GM19351 (cell line): Measurements from ENCODE around the gene RPS19BP1.
"Not testable (repeated sequence)": the region's sequence is repeated elsewhere in the genome, so short reads cannot be mapped to it uniquely, and the experiment has no call there.

Experiments
- ATAC-seq: cut with Tn5 transposase; IDR thresholded peaks from one replicate; pipeline ENCODE4 v1.9.1; 2021; ENCODE audit warnings: mild to moderate bottlenecking, moderate library complexity; ENCODE audit not compliant: unreplicated experiment

Gene RPS19BP1

GRCh38 chr22:39514373-39514973 lies 18.1 kb downstream of the RPS19BP1 start:
- ATAC-seq, result no peak

DNA sequence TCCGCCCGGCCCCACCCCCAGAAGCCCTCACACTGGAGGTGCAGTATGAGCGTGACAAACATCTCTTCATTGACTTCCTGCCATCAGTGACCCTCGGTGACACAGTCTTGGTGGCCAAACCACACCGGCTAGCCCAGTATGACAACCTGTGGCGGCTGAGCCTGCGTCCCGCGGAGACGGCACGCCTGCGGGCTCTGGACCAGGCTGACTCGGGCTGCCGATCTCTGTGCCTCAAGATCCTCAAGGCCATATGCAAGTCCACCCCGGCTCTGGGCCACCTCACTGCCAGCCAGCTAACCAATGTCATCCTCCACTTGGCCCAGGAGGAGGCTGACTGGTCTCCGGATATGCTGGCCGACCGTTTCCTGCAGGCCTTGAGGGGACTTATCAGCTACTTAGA lies 18.8 kb downstream of the RPS19BP1 start:
- no peak for ATAC-seq

DNA sequence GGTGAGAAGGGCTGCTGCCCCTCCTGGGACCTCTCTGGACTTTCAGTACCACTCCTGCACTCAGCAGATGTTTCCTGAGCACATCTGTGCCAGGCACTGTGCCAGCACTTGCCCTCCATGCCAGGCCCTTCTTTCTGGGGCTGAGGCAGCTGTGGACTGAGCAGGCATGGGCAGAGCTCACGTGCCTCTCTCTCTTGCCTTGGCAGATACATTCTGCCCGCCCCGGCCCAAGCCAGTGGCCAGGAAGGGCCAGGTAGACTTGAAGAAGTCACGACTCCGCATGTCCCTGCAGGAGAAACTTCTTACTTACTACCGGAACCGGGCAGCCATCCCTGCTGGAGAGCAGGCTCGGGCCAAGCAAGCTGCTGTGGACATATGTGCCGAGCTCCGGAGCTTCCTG lies 20.5 kb downstream of the RPS19BP1 start:
- ATAC-seq, result no peak

DNA sequence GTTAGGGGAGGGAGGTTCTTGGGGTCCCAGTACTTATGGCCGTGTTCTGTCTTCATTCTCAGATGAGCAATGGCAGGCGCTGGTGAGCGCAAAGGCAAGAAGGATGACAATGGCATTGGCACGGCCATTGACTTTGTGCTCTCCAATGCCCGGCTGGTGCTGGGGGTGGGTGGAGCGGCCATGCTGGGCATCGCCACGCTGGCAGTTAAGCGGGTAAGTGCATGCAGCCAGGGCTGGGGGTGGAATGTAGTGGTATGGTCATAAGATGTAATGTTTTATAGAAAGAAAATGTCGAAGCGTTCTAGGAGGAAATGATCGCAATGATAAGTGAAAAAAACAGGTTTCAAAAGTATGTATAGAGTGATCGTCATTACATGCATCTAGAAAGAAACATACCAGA lies 21.3 kb downstream of the RPS19BP1 start:
- ATAC-seq, result no peak

- no peak for ATAC-seq
These were observed 21.9 kb downstream of the RPS19BP1 start for GRCh38 chr22:39510529-39511149.

DNA sequence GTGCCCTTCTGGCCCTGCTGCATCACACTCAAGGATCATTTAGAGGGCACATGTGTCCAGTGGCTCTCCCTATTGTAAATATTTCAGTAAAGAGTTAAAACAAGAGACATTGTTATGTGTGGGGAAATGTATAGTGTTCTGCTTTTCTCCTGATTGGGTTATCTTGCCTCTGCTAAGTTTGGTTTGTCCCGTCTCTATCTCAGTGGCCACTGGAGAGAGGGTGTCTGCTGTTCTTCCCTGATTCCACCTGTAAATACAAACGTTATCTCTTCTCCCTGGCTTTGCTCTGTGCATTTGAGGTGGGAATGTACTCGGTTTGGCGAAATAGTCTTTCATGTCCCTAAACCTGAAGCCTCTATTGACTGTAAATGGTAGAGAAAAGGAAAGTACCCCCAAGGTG lies 24.2 kb downstream of the RPS19BP1 start:
- no peak for ATAC-seq

DNA sequence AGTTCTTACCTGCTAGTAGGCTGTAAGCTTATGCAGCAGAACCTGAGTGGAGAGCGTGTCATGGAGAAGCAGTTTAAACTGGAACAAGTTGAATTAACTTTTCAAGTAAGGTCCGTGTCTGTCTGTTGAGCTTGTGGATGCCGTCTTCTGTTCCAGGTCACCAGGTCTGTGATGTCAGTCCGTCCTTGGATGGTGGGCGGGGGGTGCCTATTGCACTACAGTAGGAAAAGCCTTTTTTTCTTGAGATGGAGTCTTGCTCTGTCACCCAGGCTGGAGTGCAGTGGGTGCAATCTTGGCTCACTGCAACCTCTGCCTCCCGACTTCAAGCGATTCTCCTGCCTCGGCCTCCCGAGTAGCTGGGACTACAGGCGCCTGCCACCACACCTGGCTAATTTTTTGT lies 25.5 kb downstream of the RPS19BP1 start:
- ATAC-seq, result not testable (repeated sequence)

GRCh38 chr22:39504071-39504470 lies 28.5 kb downstream of the RPS19BP1 start:
- no peak for ATAC-seq

GRCh38 chr22:39503630-39504029 lies 28.9 kb downstream of the RPS19BP1 start:
- no peak for ATAC-seq

DNA sequence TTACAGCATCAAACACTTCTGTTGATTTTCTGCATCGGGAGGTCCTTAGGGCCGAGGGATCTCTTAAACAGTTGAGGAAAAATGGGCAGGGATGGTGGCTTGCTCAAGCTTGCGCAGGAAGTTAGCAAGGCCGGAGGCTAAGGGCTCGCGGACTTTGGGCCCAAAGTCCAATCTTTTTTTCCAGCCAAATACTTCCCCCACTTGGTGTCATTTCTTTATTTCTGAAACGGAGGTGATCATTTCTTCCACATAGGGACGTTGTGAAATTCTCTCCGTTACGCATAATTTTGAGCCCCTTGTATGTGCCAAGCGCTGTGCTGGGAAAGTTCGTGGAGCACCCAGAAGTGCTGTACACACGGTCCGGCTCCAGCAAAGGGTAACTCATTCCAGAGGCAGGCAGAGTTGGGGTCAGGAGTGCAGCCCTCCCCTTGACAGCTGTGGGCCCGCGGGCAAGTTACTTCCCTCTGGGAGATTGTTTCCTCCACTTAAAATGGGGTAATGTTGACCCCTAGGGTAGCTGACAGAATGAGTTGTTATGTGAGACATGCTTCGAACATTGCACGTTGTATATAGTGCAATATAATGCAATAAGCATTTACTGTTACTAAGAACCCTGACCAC lies 29.6 kb downstream of the RPS19BP1 start:
- ATAC-seq, result no peak

- ATAC-seq, result peak; percentile 98
These were observed 30.3 kb downstream of the RPS19BP1 start, which contains the start of gene MIEF1 for GRCh38 chr22:39502109-39502788. MIEF1 (plus strand) TSS chr22:39502290; CDS start chr22:39511295, 9,005 bp downstream.

DNA sequence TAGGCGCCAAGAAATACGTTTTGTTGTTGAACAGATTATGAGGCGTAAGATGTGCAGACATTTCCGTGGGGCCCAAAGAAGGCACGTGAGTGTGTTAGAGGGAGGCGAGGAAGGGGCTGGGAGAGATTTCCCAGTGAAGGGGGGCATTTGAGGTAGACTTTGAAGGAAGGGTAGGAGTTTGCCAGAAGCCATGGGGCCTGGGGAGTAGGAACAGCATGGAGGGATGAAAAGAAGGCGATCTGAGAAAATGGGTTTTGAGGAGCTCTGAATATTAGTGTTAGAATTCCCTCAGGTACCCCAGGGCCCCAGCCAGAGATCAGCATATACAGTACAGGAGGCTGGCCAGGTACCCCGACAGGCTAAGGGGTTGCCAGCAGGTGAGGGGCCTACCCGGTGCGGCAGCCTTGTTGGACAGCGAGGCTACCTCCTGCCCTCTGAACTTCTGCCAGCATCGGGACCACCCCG lies 30.9 kb downstream of the RPS19BP1 start:
- ATAC-seq, result peak; percentile 10

DNA sequence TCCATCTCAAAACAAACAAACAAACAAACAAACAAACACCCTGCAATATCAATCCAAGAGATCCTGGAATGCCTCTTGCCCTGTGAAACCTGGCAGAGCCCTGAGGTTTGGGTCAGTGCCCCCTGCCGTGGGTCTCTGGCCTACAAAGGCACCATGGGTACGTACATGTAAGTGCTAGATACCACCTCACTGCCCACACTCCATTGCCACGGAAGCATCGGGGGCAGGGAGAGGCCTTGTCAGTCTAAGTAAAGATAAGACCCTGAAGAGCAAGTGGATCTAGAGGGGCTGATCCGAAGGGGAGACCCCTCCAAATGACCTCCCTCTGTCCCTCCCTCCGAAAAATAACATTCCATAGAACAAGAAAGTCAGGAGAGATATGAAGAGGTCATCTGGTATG lies 32.4 kb downstream of the RPS19BP1 start:
- no peak for ATAC-seq

- ATAC-seq, result no peak
These were observed 33.7 kb downstream of the RPS19BP1 start for GRCh38 chr22:39498802-39499201.

DNA sequence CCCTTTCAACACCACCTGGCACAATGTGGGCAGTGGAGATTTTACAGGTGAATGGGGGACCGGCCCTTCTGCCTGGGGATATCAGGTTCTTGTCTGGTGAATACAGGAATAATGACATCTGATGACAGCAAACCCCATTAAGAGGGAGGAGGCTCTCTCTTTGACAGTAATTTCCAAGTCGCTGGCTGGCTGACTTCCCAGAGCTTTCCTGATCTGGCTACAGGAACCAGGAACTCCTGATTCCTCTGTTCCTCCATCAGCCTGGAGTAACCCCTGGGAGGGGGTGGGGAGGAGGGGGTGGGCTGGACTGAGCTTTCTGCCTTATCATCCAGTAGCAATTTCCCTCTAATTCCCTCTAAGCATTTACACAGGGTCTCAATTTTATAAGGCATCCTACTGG lies 34.2 kb downstream of the RPS19BP1 start:
- no peak for ATAC-seq

DNA sequence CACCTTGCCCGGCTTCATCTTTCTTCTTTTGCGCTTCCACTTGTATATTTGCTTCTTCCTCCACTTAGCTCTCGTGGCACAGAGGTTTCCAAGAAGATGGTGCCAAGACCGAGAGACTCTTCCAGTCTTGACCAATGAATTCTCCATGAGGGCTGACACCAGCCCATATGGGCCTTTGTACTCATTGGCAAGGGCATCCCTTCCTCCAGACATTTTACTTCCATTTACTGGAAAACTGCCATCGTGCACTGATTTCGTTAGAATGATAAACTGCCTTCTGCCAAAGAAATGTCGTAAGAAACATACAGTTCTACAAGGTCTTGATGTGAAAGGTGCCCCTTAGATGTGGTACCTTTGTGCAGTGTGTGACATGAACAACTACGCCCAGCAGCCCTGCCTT lies 35.1 kb downstream of the RPS19BP1 start:
- ATAC-seq, result no peak

GRCh38 chr22:39496131-39496838 lies 36.3 kb downstream of the RPS19BP1 start:
- ATAC-seq, result no peak

DNA sequence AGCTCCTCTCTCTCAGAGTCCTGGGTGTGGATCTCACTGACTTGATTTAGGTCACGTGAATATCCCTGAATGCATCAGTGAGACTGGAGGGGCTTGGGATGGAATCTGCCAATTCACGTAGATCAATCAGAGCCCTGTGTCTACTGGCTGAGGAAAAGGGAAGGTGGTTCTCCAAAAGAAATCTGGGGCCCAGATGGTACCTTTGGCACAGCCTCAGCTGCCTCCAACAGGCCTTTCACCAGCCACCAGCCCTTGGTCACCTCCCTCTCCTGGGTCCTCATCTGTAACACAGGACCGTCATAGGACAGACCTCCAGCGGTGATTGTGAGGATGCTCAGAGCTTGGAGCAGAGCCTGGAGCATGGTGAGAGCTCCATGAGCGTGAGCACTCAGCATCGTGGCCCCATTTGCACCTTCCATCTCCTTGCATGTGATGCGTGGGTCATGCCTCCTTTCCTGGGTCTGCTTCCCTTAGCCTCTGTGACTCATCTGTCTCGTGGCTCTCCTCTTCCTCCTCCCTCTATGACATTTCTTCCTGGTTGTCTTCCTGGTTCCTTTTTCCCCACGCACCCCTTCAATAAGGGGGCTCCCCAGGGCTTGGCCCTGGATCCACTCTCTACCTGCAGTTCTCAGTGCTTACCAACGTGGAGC lies 38.0 kb downstream of the RPS19BP1 start:
- no peak for ATAC-seq

- no peak for ATAC-seq
These were observed 38.8 kb downstream of the RPS19BP1 start for GRCh38 chr22:39493759-39494158.

- no peak for ATAC-seq
These were observed 40.4 kb downstream of the RPS19BP1 start for GRCh38 chr22:39492186-39492585.

GRCh38 chr22:39491696-39492095 lies 40.9 kb downstream of the RPS19BP1 start:
- ATAC-seq, result no peak
